Measurements from ENCODE around the gene CXXC1. TPM values are rescaled to one million over a fixed set of nuclear protein-coding genes. Genes with fewer than 3 reads are reported as not detected.

Gene CXXC1
- 43.0 and 105 TPM in 2 replicates for total RNA-seq (2014; rRNA removed; shearing (Covaris generic); ENCODE audit: low replicate concordance)

DNA sequence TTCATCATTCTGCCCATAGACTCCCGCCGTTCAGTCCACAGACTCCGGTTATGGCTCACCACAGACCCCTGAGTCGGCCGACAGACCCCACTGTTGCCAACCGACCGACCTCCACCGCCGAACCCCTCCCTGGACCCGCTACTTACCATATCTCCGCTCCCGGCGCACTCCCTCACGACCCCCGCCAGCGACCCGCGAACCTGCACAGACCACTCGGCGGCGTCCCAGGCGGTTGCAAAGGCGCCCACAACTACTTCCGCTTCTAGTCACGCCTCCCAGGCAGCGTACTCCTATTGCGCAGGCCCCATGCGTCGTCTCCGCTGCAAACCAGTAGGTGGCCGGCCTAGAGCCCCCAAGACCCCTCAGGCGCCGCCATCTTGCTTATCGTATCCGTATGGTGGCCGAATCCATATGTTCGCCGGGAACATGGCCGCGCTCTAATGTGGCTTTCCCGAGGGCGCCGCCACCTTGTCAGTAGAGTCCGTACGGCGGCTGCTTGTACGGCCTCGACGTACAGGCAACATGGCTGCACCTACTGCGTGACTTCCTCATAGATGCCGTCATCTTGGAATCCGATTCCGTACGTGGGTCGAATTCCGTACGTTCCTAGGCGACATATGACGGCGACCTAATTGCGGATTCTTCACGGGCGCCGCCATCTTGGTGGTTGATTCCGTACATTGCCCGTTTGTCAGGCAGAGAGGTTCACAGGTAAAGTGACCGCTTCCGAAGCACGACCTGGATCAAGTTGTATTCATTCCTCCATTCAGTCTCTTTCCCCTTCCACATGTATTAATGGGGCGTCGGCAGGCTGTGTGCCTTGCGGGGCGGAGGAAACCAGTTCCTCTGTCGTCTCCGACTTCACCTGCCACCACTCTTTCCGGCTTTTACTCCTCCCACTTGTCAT is at the start of gene CXXC1:
Gene CXXC1, minus strand, starts transcription at position 252 of the 907 bp plus-strand sequence. Its CDS starts 103 bp downstream, at position 149.
- no peaks in the 10 kb centered on the region for H3K27me3 ChIP-seq (ENCODE audit: low read length)
- H3K4me2 ChIP-seq (ENCODE audit: low read depth, low read length, poor library complexity, severe bottlenecking) = peak within 1 kb of the TSS; percentile 88
- peaks cover 21% of the 10 kb centered on the region for H3K79me2 ChIP-seq (ENCODE audit: low read length)
- H2AFZ ChIP-seq (ENCODE audit: low read length) = peak within 1 kb of the TSS; percentile 99
- peak within 1 kb of the TSS; percentile 68 for H3K27ac ChIP-seq (ENCODE audit: low read length)
- H3K4me3 ChIP-seq (ENCODE audit: low read length) = peak within 1 kb of the TSS; percentile 100
- DNase-seq = peak; percentile 100
- 0 out of 2 replicates have a peak, but pooled peaks cover 7% of the 10 kb centered on the region for H4K20me1 ChIP-seq (ENCODE audit: insufficient read depth, low read depth, low read length)
- peak within 1 kb of the TSS; percentile 97 for H3K9ac ChIP-seq (ENCODE audit: low read length)
- peaks cover 15% of the 10 kb centered on the region for H3K4me1 ChIP-seq (ENCODE audit: low read length)
- 0 out of 2 replicates have a peak, but pooled peaks cover 10% of the 10 kb centered on the region for H3K36me3 ChIP-seq (ENCODE audit: insufficient read depth, low read length)
- no peaks in the 10 kb centered on the region for H3K9me3 ChIP-seq (ENCODE audit: low read length)
- H3K9me2 ChIP-seq (replicated peaks; ENCODE audit: insufficient read depth, low read length) = no peaks in the 10 kb centered on the region

DNA sequence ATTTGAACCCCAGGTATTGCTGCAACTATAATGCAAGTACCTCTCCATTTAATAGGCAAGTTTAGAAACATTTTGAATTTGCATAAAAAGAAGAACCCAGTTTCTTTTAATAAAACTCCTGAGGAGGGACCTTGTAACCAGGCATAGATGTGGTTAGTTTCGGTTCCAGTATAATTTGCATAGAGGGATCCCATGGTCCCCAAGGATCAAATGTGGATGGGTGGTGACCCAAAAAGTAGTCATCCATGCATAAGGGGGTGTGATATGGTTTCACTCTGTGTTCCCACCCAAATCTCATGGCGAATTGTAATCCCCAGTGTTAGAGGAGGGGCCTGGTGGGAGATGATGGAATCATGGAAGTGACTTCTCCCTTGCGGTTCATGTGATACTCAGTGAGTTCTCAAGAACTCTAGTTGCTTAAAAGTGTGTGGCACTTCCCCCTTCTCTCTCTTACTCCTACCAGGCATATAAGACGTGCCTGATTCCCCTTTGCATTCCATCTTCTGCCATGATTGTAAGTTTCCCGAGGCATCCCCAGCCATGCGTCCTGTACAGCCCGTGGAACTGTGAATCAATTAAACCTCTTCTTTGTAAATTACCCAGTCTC is 47.2 kb upstream of the CXXC1 start:
- Histone ChIP-seq H2AFZ (ENCODE audit: low read length) (no peak overlapping the region), H3K4me1 (ENCODE audit: low read length) (peaks cover 79% of the 10 kb centered on the region), H3K4me2 (ENCODE audit: low read depth, low read length, poor library complexity, severe bottlenecking) (peak overlapping the region; percentile 67), H4K20me1 (ENCODE audit: insufficient read depth, low read depth, low read length) (no peaks in the 10 kb centered on the region), H3K36me3 (ENCODE audit: insufficient read depth, low read length) (no peaks in the 10 kb centered on the region), H3K9me3 (ENCODE audit: low read length) (0 out of 2 replicates have a peak, but pooled peaks cover 3% of the 10 kb centered on the region), H3K9ac (ENCODE audit: low read length) (no peak overlapping the region), H3K27ac (ENCODE audit: low read length) (peak overlapping the region; percentile 86), H3K4me3 (ENCODE audit: low read length) (peak overlapping the region; percentile 53), H3K9me2 (replicated peaks; ENCODE audit: insufficient read depth, low read length) (no peaks in the 10 kb centered on the region), H3K27me3 (ENCODE audit: low read length) (0 out of 2 replicates have a peak, but pooled peaks cover 3% of the 10 kb centered on the region), H3K79me2 (ENCODE audit: low read length) (no peaks in the 10 kb centered on the region)
- peak; percentile 90 for DNase-seq

DNA sequence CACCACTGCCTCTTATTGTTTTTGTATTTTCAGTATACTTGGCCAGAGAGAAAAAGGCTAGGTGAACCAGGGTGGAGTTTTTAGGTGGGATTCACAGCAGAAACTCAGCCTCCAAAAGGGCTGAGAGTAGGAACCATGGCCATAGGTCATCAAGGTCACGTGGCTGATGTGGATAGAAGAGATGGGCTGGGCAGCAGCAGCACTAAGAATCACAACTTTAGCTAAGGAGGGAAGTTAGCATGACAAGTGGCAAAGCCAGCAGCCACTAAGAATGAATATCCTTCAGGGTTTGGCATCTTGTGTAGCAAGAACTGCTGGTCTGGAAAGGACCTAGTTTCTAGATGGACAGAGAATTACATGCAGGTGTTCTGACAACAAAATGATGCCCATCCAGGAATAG is 44.2 kb upstream of the CXXC1 start:
- Histone ChIP-seq H3K79me2 (ENCODE audit: low read length) (no peaks in the 10 kb centered on the region), H3K4me2 (ENCODE audit: low read depth, low read length, poor library complexity, severe bottlenecking) (no peak overlapping the region), H3K4me1 (ENCODE audit: low read length) (peaks cover 52% of the 10 kb centered on the region), H3K27ac (ENCODE audit: low read length) (no peak overlapping the region), H3K36me3 (ENCODE audit: insufficient read depth, low read length) (no peaks in the 10 kb centered on the region), H3K9ac (ENCODE audit: low read length) (no peak overlapping the region), H3K27me3 (ENCODE audit: low read length) (0 out of 2 replicates have a peak, but pooled peaks cover 3% of the 10 kb centered on the region), H3K9me2 (replicated peaks; ENCODE audit: insufficient read depth, low read length) (no peaks in the 10 kb centered on the region), H3K9me3 (ENCODE audit: low read length) (0 out of 2 replicates have a peak, but pooled peaks cover 3% of the 10 kb centered on the region), H3K4me3 (ENCODE audit: low read length) (no peak overlapping the region), H2AFZ (ENCODE audit: low read length) (no peak overlapping the region), H4K20me1 (ENCODE audit: insufficient read depth, low read depth, low read length) (no peaks in the 10 kb centered on the region)
- no peak for DNase-seq

DNA sequence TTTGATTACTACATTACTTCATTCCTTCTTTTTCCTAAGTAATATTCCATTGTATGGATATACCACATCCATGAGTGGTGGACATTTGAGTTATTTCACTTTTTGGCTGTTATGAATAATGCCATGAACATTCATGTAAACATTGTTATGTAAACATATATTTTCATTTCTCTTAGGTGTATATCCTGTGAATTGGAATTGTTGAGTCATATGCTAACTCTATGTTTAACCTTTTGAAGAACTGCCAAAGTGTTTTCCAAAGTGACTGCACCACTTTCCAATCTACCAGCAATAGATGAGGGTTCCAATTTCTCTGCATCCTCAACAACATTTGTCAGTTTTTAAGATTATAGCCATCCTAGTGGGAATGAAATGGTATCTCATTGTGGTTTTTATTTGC is 42.7 kb upstream of the CXXC1 start:
- H3K36me3 ChIP-seq (ENCODE audit: insufficient read depth, low read length) = no peaks in the 10 kb centered on the region
- H3K9ac ChIP-seq (ENCODE audit: low read length) = no peak overlapping the region

DNA sequence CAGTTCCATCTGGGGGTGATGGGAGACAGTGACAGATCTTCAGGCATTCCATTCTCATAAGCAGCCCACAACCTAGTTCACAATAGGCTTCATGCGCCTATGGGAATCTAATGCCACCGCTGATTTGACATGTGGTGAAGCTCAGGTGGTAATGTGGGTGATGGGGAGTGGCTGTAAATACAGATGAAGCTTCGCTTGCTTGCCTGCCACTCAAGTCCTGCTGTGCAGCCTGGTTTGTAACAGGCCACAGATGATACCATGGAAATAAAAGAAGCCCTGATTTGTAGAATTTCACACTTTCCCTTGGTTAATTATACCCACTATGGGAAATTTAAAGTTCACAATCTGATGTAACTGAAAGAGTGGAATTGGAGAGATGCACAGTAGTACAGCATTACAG is 40.5 kb upstream of the CXXC1 start:
- DNase-seq = no peak

More for the DNA sequence above, 42.7 kb upstream of the CXXC1 start:
- Histone ChIP-seq H2AFZ (ENCODE audit: low read length) (no peak overlapping the region), H3K79me2 (ENCODE audit: low read length) (no peaks in the 10 kb centered on the region), H3K9me3 (ENCODE audit: low read length) (0 out of 2 replicates have a peak, but pooled peaks cover 3% of the 10 kb centered on the region), H3K9me2 (replicated peaks; ENCODE audit: insufficient read depth, low read length) (no peaks in the 10 kb centered on the region), H3K4me1 (ENCODE audit: low read length) (peaks cover 37% of the 10 kb centered on the region), H3K27me3 (ENCODE audit: low read length) (0 out of 2 replicates have a peak, but pooled peaks cover 3% of the 10 kb centered on the region), H3K4me3 (ENCODE audit: low read length) (no peak overlapping the region), H4K20me1 (ENCODE audit: insufficient read depth, low read depth, low read length) (no peaks in the 10 kb centered on the region), H3K27ac (ENCODE audit: low read length) (no peak overlapping the region), H3K4me2 (ENCODE audit: low read depth, low read length, poor library complexity, severe bottlenecking) (no peak overlapping the region)
- peak; percentile 38 for DNase-seq

DNA sequence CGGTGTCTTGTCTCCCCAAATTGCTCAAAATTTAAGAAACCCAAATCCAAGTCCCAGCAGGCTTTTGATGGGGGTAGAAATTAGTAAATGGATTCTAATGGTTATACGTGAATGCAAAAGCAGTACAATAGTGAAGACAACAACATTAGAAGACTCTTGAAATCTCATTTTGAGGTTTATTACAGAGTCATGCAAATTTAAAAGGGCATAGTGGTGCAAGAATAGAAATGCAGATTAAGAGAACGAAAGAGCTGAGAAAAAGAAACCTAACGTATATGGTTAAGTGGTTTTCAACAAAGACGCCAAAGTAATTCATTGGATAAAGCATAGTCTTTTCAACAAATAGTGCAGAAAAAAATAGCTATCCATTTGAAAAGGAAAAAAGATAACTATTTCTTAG is 33.2 kb upstream of the CXXC1 start:
- Histone ChIP-seq H2AFZ (ENCODE audit: low read length) (peak overlapping the region; percentile 66; the same call in 1 of the 2 replicates), H3K4me2 (ENCODE audit: low read depth, low read length, poor library complexity, severe bottlenecking) (peak overlapping the region; percentile 68)
- no peak for DNase-seq

More for the DNA sequence above, 40.5 kb upstream of the CXXC1 start:
- Histone ChIP-seq H3K9me3 (ENCODE audit: low read length) (0 out of 2 replicates have a peak, but pooled peaks cover 3% of the 10 kb centered on the region), H4K20me1 (ENCODE audit: insufficient read depth, low read depth, low read length) (no peaks in the 10 kb centered on the region), H3K4me3 (ENCODE audit: low read length) (no peak overlapping the region), H3K4me1 (ENCODE audit: low read length) (peaks cover 17% of the 10 kb centered on the region), H3K79me2 (ENCODE audit: low read length) (no peaks in the 10 kb centered on the region), H3K9me2 (replicated peaks; ENCODE audit: insufficient read depth, low read length) (no peaks in the 10 kb centered on the region), H3K36me3 (ENCODE audit: insufficient read depth, low read length) (no peaks in the 10 kb centered on the region), H3K9ac (ENCODE audit: low read length) (no peak overlapping the region), H3K27me3 (ENCODE audit: low read length) (0 out of 2 replicates have a peak, but pooled peaks cover 3% of the 10 kb centered on the region), H3K27ac (ENCODE audit: low read length) (no peak overlapping the region), H2AFZ (ENCODE audit: low read length) (no peak overlapping the region), H3K4me2 (ENCODE audit: low read depth, low read length, poor library complexity, severe bottlenecking) (no peak overlapping the region)

DNA sequence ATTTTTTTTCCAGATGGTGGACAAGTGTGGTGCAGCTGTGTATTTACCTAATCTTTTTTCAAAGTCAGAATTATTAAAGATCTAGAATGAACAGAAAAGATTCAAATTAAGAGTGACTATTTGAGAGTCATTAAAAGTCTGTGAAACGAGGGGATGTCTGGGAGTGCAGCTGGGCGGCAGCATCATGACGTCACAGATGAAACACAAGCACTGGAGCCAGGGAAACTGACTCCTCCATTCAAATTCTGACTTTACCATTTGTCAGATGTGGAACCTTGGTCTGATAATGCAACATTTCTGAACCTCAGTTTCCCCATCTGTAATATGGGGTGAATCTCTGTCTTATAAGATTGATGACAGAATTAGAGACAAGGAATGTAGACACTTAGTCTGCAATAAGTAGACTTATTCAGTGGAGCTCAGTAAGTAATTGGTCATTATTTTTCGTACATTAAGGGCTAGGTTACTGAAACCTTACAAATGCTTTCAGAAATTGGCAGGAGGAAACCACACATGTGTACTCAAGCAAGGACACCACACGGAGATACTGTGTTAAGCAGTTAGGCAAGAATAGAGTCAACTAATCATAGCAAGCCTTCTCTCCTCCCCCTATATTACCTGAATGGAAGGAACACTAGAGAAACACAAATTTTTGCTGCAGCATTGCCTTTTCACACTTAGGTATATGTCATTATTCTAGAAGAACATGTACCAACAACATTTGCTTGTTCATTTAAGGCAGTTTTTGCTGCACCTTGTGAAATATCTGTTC is 27.8 kb upstream of the CXXC1 start:
- H3K9ac ChIP-seq (ENCODE audit: low read length) = peak overlapping the region; percentile 42
- no peaks in the 10 kb centered on the region for H3K36me3 ChIP-seq (ENCODE audit: insufficient read depth, low read length)
- H3K9me2 ChIP-seq (replicated peaks; ENCODE audit: insufficient read depth, low read length) = no peaks in the 10 kb centered on the region
- peak overlapping the region; percentile 58 for H3K4me2 ChIP-seq (ENCODE audit: low read depth, low read length, poor library complexity, severe bottlenecking)
- H3K27ac ChIP-seq (ENCODE audit: low read length) = peak overlapping the region; percentile 95
- H3K4me1 ChIP-seq (ENCODE audit: low read length) = peaks cover 64% of the 10 kb centered on the region
- H4K20me1 ChIP-seq (ENCODE audit: insufficient read depth, low read depth, low read length) = no peaks in the 10 kb centered on the region
- H2AFZ ChIP-seq (ENCODE audit: low read length) = peak overlapping the region; percentile 6; the same call in 1 of the 2 replicates
- no peaks in the 10 kb centered on the region for H3K79me2 ChIP-seq (ENCODE audit: low read length)
- no peaks in the 10 kb centered on the region for H3K9me3 ChIP-seq (ENCODE audit: low read length)
- H3K4me3 ChIP-seq (ENCODE audit: low read length) = peak overlapping the region; percentile 12; the same call in 1 of the 2 replicates
- H3K27me3 ChIP-seq (ENCODE audit: low read length) = no peaks in the 10 kb centered on the region
- peak; percentile 82 for DNase-seq

More for the DNA sequence above, 33.2 kb upstream of the CXXC1 start:
- Histone ChIP-seq H3K4me1 (ENCODE audit: low read length) (peaks cover 45% of the 10 kb centered on the region), H3K27me3 (ENCODE audit: low read length) (no peaks in the 10 kb centered on the region), H3K36me3 (ENCODE audit: insufficient read depth, low read length) (no peaks in the 10 kb centered on the region), H3K9ac (ENCODE audit: low read length) (peak overlapping the region; percentile 28), H4K20me1 (ENCODE audit: insufficient read depth, low read depth, low read length) (no peaks in the 10 kb centered on the region), H3K4me3 (ENCODE audit: low read length) (peak overlapping the region; percentile 55), H3K27ac (ENCODE audit: low read length) (peak overlapping the region; percentile 56), H3K79me2 (ENCODE audit: low read length) (no peaks in the 10 kb centered on the region), H3K9me3 (ENCODE audit: low read length) (no peaks in the 10 kb centered on the region), H3K9me2 (replicated peaks; ENCODE audit: insufficient read depth, low read length) (no peaks in the 10 kb centered on the region)

All from Karpas-422 (cell line).